T-cell (primary cell): ENCODE results near the gene SH2D4B. TPM values are rescaled to one million over a fixed set of nuclear protein-coding genes. Genes with fewer than 3 reads are reported as not detected.
A peak's percentile ranks its signal among the peaks of the same experiment; 100 is the strongest.
"Not testable (repeated sequence)": the region's sequence is repeated elsewhere in the genome, so short reads cannot be mapped to it uniquely, and the experiment has no call there.

Experiments used
- ATAC-seq, 4 experiments: fragments of 200-7000 bp in 3 of 4; fragments of 150-1000 bp in 1 of 4; cut with Tn5 transposase; replicated peaks in 1 of 4; 1 replicate in 3 of 4; 2 replicates in 1 of 4; pipeline ENCODE4 v1.10.0; 2021; ENCODE audit warnings: moderate library complexity in 3 of 4, mild to moderate bottlenecking in 2 of 4, moderate number of reproducible peaks in 1 of 4
- CTCF ChIA-PET, 2 donors: fragments of 300-600 bp; sonication (Branson Sonifier 250); formaldehyde crosslinking; loops; one replicate each; lab custom pipeline; 2022; ENCODE audit warnings: antibody characterized with exemption in 2 of 2; lab: Charles Lee
- POLR2A ChIA-PET, 2 donors: fragments of 300-600 bp; sonication (Branson Sonifier 250); formaldehyde crosslinking; loops; one replicate each; lab custom pipeline; 2022; ENCODE audit warnings: antibody characterized with exemption in 2 of 2; lab: Charles Lee
- DNase-seq, 35 experiments: peaks; one replicate each; pipeline versions ENCODE4 v3.0.0 to v3.0.0-alpha.2; 2013 to 2023
- H3K27ac ChIP-seq: one replicate; pipeline ENCODE4 v1.5.1; 2013; ENCODE audit warnings: low read length
- H3K27me3 ChIP-seq, 2 experiments: replicated peaks in 1 of 2; 1 replicate in 1 of 2; 2 replicates in 1 of 2; pipeline versions ENCODE4 v1.6.1 to v1.7.0; 2013; ENCODE audit warnings: low read length in 1 of 2, mixed read lengths in 1 of 2; ENCODE audit not compliant: control insufficient read depth in 2 of 2, insufficient read depth in 2 of 2; ENCODE audit errors: extremely low read depth in 1 of 2
- H3K36me3 ChIP-seq, 2 donors: 1 replicate in 1 of 2; 2 replicates in 1 of 2; pipeline versions ENCODE4 v1.6.1 to v1.7.0; 2013; ENCODE audit warnings: low read length in 1 of 2; ENCODE audit not compliant: control insufficient read depth in 2 of 2, insufficient read depth in 1 of 2; ENCODE audit errors: extremely low read depth in 1 of 2
- H3K4me1 ChIP-seq, 2 experiments: 1 replicate in 1 of 2; 2 replicates in 1 of 2; pipeline versions ENCODE4 v1.6.1 to v1.7.0; 2013; ENCODE audit warnings: low read length in 2 of 2, mixed read lengths in 1 of 2; ENCODE audit not compliant: insufficient read depth in 2 of 2, control insufficient read depth in 1 of 2; ENCODE audit errors: extremely low read depth in 1 of 2
- H3K4me3 ChIP-seq, 2 donors: 1 replicate in 1 of 2; 2 replicates in 1 of 2; pipeline versions ENCODE4 v1.5.1 to v1.7.0; 2013; ENCODE audit warnings: mild to moderate bottlenecking in 2 of 2, low read length in 1 of 2, moderate library complexity in 1 of 2; ENCODE audit not compliant: control insufficient read depth in 1 of 2; ENCODE audit errors: extremely low read depth in 1 of 2
- H3K9me3 ChIP-seq: 2 replicates; pipeline ENCODE4 v1.7.0; 2013
- H3K27ac Mint-ChIP-seq, 2 donors: one replicate each; pipeline ENCODE4 v1.8.0; 2020 to 2021; ENCODE audit warnings: mild to moderate bottlenecking in 2 of 2, mixed read lengths in 2 of 2
- H3K27me3 Mint-ChIP-seq, 2 donors: one replicate each; pipeline ENCODE4 v1.8.0; 2021 to 2022; ENCODE audit warnings: mixed read lengths in 2 of 2
- H3K36me3 Mint-ChIP-seq: one replicate; pipeline ENCODE4 v1.8.0; 2021; ENCODE audit warnings: mixed read lengths
- H3K4me1 Mint-ChIP-seq, 3 donors: one replicate each; pipeline ENCODE4 v1.8.0; 2020 to 2022; ENCODE audit warnings: mixed read lengths in 3 of 3, mild to moderate bottlenecking in 1 of 3
- H3K4me3 Mint-ChIP-seq, 3 donors: one replicate each; pipeline ENCODE4 v1.8.0; 2020 to 2022; ENCODE audit warnings: mild to moderate bottlenecking in 3 of 3, mixed read lengths in 3 of 3, moderate library complexity in 3 of 3
- H3K9me3 Mint-ChIP-seq, 3 donors: one replicate each; pipeline ENCODE4 v1.8.0; 2020 to 2022; ENCODE audit warnings: mixed read lengths in 3 of 3
- WGBS: methylation state at CpG from one replicate; pipeline ENCODE4 v1.1.5; 2013; ENCODE audit warnings: missing lambda C conversion rate; ENCODE audit not compliant: insufficient coverage; 5-methylcytosine and 5-hydroxymethylcytosine counted together
- total RNA-seq, 35 experiments: library from RNA in 6 of 35; stranded (reverse) in 6 of 35; fragments of 120-200 nt in 1 of 35; gene quantifications; one replicate each; pipeline versions ENCODE4 v1.2.1 to v1.2.4 and lab custom pipeline; 2013 to 2026

Gene SH2D4B
- total RNA-seq, 5 donors from 2014 or later (not counting 1 experiment from before 2014, with no cell fraction given) = 0.12 to 0.26 (median 0.23) TPM

- WGBS = 61% methylated on average over 10 of the region's 11 CpGs
- ChIA-PET CTCF (no interaction called here), POLR2A (no interaction called here)
- no peak overlapping the region for H3K4me3 ChIP-seq
- H3K4me1 ChIP-seq = peaks cover 0 to 7% of the 10 kb centered on the region in 2 experiments
- H3K9me3 Mint-ChIP-seq = no peaks in the 10 kb centered on the region
- H3K4me1 Mint-ChIP-seq = peaks cover 8 to 19% (median 17%) of the 10 kb centered on the region in 3 donors
- H3K27ac Mint-ChIP-seq = peak overlapping the region in 1 of 2 donors; percentile 28
- H3K27me3 ChIP-seq = peaks cover 0 to 6% of the 10 kb centered on the region in 2 experiments
- no peak for ATAC-seq
- no peaks in the 10 kb centered on the region for H3K36me3 Mint-ChIP-seq
- DNase-seq = no peak
- H3K9me3 ChIP-seq = no peaks in the 10 kb centered on the region
- H3K4me3 Mint-ChIP-seq = no peak overlapping the region
- H3K27ac ChIP-seq = no peak overlapping the region
- H3K27me3 Mint-ChIP-seq = no peaks in the 10 kb centered on the region
- no peaks in the 10 kb centered on the region for H3K36me3 ChIP-seq
Measured at GRCh38 chr10:80540981-80541750, 3.5 kb downstream of the SH2D4B start.

DNA sequence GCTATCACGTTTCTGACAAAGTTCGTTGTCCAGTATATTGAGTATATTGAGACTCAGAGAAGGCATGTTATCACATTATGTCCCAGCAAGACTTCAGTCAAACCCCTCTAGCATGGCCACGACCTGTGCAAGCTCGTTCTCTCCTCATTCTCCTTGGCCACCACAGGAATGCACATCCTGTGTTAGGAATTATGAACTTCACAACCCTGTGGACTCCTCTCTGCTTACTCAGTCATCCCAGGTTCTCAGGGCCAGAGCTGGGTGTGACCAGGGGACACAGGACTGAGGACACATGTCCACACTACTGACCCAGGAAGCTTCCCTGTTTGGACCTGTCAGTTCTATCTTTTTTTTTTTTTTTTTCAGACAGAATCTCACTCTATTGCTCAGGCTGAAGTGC lies 4.4 kb downstream of the SH2D4B start:
- H3K36me3 ChIP-seq = no peaks in the 10 kb centered on the region
- H3K9me3 ChIP-seq = no peaks in the 10 kb centered on the region
- WGBS = 70% methylated on average over 2 of the region's 4 CpGs
- no peaks in the 10 kb centered on the region for H3K4me1 ChIP-seq
- ChIA-PET POLR2A (no interaction called here), CTCF (no interaction called here)
- no peak overlapping the region for H3K27ac ChIP-seq
- Mint-ChIP-seq H3K27ac (no peak overlapping the region), H3K4me3 (no peak overlapping the region), H3K27me3 (no peaks in the 10 kb centered on the region), H3K9me3 (no peaks in the 10 kb centered on the region), H3K4me1 (peaks cover 4 to 13% (median 12%) of the 10 kb centered on the region in 3 donors), H3K36me3 (no peaks in the 10 kb centered on the region)
- no peak overlapping the region for H3K4me3 ChIP-seq
- DNase-seq = no peak
- no peak for ATAC-seq
- peaks cover 0 to 6% of the 10 kb centered on the region in 2 experiments for H3K27me3 ChIP-seq

DNA sequence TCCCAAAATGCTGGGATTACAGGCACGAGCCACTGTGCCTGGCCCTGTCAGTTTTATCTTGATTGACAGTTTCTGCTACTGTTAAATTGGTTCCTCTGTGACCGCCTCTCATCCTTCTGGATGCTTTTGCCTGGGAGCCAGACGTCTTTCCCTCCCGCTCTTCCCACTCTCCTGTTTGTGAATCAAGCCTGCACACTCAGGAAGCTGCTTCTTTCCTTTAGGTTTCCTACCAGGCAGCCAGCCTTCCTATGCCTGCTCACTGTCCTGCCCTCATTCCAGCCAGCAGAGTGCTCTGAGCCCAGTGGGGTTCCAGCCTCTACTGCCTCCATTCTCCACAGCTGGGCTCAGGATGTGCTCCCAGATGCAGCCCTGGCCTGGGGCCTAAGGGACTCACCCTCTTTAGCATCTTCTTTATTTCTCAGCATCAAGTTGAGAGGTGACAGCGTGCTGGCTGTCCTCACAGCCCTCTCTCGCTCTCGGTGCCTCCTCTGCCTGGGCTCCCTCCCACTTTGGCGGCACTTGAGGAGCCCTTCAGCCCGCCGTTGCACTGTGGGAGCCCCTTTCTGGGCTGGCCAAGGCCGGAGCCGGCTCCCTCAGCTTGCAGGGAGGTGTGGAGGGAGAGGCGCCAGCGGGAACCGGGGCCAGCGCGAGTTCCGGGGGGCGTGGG lies 5.1 kb downstream of the SH2D4B start:
- Mint-ChIP-seq H3K4me3 (no peak overlapping the region), H3K9me3 (no peaks in the 10 kb centered on the region), H3K27ac (no peak overlapping the region), H3K4me1 (peaks cover 4 to 12% (median 11%) of the 10 kb centered on the region in 3 donors), H3K36me3 (no peaks in the 10 kb centered on the region), H3K27me3 (no peaks in the 10 kb centered on the region)
- Histone ChIP-seq H3K4me1 (no peaks in the 10 kb centered on the region), H3K9me3 (no peaks in the 10 kb centered on the region), H3K27ac (no peak overlapping the region), H3K36me3 (no peaks in the 10 kb centered on the region), H3K27me3 (peaks cover 0 to 6% of the 10 kb centered on the region in 2 experiments), H3K4me3 (no peak overlapping the region)
- ChIA-PET POLR2A (no interaction called here), CTCF (no interaction called here)
- ATAC-seq = no peak
- 97% methylated on average over 11 of the region's 19 CpGs for WGBS
- no peak for DNase-seq

GRCh38 chr10:80543319-80543672 lies 5.6 kb downstream of the SH2D4B start:
- POLR2A ChIA-PET = not testable (repeated sequence)

GRCh38 chr10:80544316-80544953 lies 6.7 kb downstream of the SH2D4B start:
- no peak overlapping the region for H3K4me3 ChIP-seq
- peaks cover 0 to 5% of the 10 kb centered on the region in 2 donors for H3K27me3 Mint-ChIP-seq

More at GRCh38 chr10:80543319-80543672, 5.6 kb downstream of the SH2D4B start:
- H3K4me1 ChIP-seq, DNase-seq, H3K27me3 ChIP-seq, ATAC-seq, H3K4me3 ChIP-seq, H3K27ac ChIP-seq, H3K9me3 Mint-ChIP-seq, H3K36me3 Mint-ChIP-seq, H3K36me3 ChIP-seq, H3K9me3 ChIP-seq, H3K27ac Mint-ChIP-seq, H3K4me3 Mint-ChIP-seq, H3K27me3 Mint-ChIP-seq, CTCF ChIA-PET: not testable (repeated sequence)
- H3K4me1 Mint-ChIP-seq = peaks cover 4 to 12% (median 11%) of the 10 kb centered on the region in 3 donors
- WGBS = 96% methylated on average over 16 of the region's 25 CpGs

GRCh38 chr10:80545258-80545881 lies 7.7 kb downstream of the SH2D4B start:
- Histone ChIP-seq H3K4me3 (no peak overlapping the region), H3K9me3 (no peaks in the 10 kb centered on the region), H3K4me1 (no peaks in the 10 kb centered on the region), H3K27me3 (peaks cover 0 to 13% of the 10 kb centered on the region in 2 experiments), H3K27ac (no peak overlapping the region), H3K36me3 (no peaks in the 10 kb centered on the region)
- peaks cover 4 to 10% (median 10%) of the 10 kb centered on the region in 3 donors for H3K4me1 Mint-ChIP-seq
- ChIA-PET POLR2A (no interaction called here), CTCF (no interaction called here)
- H3K9me3 Mint-ChIP-seq = no peaks in the 10 kb centered on the region
- no peak overlapping the region for H3K27ac Mint-ChIP-seq
- no peaks in the 10 kb centered on the region for H3K36me3 Mint-ChIP-seq
- no peak overlapping the region for H3K4me3 Mint-ChIP-seq
- ATAC-seq = no peak
- DNase-seq = no peak
- H3K27me3 Mint-ChIP-seq = peaks cover 0 to 5% of the 10 kb centered on the region in 2 donors
- WGBS = 100% methylated on average over 3 of the region's 7 CpGs

More at GRCh38 chr10:80544316-80544953, 6.7 kb downstream of the SH2D4B start:
- Histone ChIP-seq H3K27ac (no peak overlapping the region), H3K4me1 (no peaks in the 10 kb centered on the region), H3K9me3 (no peaks in the 10 kb centered on the region), H3K36me3 (no peaks in the 10 kb centered on the region), H3K27me3 (peaks cover 0 to 9% of the 10 kb centered on the region in 2 experiments)
- peaks cover 4 to 11% (median 10%) of the 10 kb centered on the region in 3 donors for H3K4me1 Mint-ChIP-seq
- H3K27ac Mint-ChIP-seq = no peak overlapping the region
- POLR2A ChIA-PET = interaction anchor here in 1 of 2 donors (0.6 kb wide), 1 partner anchor 145 kb away, joined by 6 read pairs; no protein-coding TSS in a partner anchor
- H3K4me3 Mint-ChIP-seq = no peak overlapping the region
- WGBS = 72% methylated on average over 12 of the region's 12 CpGs
- no peak for DNase-seq
- no peaks in the 10 kb centered on the region for H3K36me3 Mint-ChIP-seq
- CTCF ChIA-PET = interaction anchor here in 1 of 2 donors (1.1 kb wide), 1 partner anchor 12 kb away, joined by 3 read pairs; no protein-coding TSS in a partner anchor
- no peak for ATAC-seq
- H3K9me3 Mint-ChIP-seq = no peaks in the 10 kb centered on the region
